ENCODE measurements around the gene MRPL20.
"Not testable (repeated sequence)": the region's sequence is repeated elsewhere in the genome, so short reads cannot be mapped to it uniquely, and the experiment has no call there.

The MRPL20 gene

DNA sequence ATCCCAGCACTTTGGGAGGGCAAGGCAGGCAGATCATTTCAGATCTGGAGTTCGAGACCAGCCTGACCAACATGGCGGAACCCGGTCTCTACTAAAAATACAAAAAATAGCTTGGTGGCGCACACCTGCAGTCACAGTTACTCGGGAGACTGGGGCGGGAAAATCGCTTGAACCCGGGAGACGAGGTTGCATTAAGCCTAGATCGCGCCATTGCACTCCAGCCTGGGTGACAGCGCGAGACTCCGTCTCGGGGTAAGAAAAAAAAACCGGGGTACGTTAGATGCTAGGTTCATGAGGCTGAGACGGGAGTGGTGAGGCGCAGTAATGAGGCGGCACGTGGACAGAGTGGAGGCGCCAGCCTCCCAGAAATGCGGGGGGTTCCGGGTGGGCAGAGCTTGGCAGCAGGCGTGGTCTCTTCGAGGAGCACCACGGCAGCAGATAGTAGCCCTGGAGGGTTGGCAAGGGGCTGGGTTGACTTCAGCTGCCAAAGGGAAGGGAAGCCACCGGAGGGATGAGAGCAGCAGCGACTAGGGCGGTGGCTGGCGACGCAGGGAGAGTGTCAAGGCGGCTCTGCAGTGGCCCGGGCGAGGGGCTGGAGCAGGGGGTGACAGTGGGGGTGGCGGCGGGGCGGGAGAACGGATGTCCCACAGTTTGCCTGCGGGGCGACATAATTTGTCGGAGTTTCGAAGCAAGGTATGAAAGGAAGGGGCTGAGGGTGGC lies 832 bp downstream of the MRPL20 start:
- DNase-seq (ENCODE audit: low spot score): no peak

DNA sequence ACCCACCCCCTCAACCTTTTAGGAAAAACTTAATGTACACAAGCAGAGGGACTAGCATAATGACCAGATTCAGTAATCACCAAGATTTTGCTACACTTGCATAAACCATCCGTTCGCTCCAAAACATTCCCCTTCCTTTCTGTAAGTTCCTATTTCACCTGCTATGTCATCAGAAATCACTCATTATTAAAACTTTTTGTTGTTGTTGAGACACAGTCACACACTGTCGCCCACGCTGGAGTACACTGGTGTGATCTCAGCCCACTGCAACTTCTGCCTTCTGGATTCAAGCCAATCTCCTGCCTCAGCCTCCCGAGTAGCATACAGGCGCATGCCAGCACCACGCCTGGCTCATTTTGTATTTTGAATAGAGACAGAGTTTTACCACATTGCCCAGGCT lies 3.4 kb downstream of the MRPL20 start:
- no peak for DNase-seq (ENCODE audit: low spot score)

DNA sequence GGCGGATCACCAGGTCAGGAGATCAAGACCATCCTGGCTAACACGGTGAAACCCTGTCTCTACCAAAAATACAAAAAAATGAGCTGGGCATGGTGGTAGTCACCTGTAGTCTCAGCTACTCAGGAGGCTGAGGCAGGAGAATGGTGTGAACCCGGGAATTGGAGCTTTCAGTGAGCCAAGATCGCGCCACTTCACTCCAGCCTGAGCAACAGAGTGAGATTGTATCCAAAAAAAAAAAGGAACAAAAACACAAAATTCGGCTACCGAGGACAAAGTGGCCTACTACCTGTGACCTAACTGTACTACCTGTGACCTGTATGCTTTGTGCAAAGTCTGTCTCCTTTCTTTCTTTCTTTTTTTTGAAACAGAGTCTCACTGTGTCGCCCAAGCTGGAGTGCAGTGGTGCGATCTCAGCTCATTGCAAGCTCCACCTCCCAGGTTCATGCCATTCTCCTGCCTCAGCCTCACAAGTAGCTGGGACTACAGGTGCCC lies 4.1 kb downstream of the MRPL20 start:
- not testable (repeated sequence) for DNase-seq (ENCODE audit: low spot score)

DNA sequence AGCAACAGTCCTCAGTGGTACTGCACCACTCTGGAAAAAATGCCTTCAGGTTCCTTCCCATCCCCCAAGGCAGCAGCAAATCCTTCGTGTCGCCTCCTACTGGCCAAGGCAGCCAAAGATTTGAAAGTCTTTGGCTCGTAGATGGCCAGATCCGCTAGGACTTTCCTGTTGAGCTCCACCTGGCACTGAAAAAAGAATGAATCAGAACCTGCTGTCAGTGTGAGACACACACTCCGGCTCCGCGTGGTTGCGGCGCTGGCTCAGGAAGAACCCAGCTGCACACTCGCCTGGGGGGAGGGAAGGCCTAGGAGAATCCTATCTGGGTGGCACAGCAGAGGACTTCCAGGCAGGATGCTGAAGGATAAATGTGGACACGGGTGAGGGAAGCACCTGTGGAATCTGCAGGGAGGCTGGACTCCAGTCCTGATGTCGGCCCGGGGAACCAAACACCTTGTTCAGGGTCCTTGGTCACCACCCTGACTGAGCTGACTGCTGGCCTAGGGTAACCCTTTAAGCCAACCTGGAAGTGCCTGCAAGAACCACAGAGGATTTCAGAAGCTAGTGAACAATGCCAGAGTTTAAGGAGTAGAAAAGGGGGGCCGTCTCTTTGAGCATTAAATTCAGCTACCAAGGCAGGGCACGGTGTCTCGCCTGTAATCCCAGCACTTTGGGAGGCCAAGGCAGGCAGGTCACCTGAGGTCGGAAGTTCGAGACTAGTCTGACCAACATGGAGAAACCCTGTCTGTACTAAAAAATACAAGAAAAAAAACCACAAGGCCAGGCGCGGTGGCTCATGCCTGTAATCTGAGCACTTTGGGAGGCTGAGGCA lies 4.8 kb downstream of the MRPL20 start:
- DNase-seq (ENCODE audit: low spot score): peak; percentile 76

DNA sequence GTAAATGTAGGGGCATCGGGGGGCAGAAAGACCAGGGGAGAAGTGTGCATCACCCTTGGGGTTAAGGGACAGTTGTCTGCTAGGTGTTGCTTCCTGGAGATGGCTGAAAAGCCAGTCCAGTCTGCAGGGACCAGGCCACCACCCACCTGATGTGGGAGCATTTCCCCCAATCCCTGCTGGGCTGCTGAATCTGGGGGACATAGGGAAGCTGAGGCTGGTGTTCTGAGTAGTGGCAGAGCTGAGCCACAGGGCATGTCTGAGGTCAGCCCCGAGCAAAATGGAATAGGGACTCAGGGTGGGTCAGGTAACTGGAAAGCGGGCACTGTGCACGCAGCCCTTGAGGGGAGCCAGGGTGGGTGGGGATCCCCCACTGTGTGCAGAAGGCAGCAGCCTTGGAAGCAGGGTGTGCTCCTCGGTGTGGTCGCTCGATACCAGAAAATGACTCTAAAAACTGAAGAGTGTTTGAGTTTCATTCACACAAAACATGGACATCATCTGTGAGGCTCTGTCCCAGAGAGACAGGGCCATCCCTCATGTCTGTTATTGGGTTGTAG lies 5.6 kb downstream of the MRPL20 start:
- no peak for DNase-seq (ENCODE audit: low spot score)

DNA sequence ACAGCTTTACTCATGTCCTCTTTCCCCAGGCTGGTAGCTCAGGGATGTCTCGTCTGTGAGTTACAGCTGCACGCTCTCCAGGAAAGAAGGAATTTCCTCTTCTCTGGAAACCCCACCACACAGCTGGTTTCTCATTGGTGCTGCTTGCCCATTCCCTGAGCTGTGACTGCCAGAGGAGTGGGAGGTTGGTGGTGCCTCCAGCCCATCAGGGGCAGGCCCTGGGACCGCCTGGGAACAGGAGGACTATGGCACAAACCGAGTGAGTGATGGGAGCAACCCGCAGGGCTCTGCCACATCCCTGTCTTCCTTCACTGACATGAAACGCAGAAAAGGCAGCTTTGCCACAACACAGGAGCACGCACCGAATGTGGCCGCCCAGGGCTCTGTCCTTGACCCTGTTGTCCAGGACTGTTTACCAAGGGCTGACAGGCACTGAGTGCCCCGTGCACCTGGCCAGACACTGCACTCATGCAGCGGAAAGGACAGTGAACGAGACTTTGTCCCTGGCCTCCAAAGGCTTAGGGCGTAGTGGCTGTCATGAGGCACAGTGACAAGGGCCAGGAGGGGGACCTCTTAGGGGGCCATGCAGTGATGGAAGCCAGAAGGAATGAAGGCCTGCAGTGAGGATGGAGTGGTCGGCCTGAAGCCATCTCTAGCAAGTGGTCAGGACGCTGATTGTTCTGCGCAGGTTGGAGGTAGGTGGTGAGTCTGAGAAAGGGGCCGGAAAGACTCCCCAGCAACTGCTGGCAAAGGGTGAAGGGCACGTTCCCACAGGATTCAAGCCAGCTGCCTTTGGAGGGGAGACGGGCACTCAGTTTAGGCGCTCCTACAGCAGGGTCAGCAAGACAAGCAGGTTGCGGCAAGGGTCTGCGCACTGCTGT lies 6.3 kb downstream of the MRPL20 start:
- peak; percentile 36 for DNase-seq (ENCODE audit: low spot score)

DNA sequence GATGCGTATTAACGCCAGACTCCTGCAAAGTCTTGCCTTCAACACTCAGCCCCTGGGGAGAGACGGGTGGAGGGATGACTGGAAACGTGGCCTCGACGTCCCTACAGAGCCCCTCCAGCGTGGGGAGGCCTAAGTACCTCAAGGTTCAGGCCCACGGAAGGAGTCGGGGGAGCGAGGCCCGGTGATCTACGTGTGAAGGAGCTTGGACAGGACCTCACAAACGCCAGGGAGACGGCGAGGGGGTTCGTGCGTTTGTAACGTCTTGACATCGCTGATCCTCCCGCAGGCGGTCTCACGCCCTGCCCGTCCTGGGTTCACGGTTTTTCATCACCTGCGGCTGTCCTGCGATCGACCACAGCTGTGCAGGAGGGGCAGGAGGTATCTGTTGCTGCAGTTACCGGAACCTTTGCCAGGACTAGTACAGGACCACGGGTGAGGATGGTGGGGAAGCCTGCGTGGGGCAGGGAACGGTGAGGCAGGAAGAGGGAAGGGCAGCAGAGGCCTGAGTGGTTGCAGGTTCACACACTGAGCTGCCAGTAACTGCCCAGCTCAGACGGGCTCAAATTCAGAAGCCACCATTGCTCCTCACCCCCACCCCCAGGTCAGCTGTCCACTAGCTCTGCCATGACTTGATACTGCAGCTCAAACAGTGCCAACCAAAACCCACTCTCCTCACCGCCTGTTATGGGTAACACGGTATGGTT lies 7.1 kb downstream of the MRPL20 start:
- no peak for DNase-seq (ENCODE audit: low spot score)

DNA sequence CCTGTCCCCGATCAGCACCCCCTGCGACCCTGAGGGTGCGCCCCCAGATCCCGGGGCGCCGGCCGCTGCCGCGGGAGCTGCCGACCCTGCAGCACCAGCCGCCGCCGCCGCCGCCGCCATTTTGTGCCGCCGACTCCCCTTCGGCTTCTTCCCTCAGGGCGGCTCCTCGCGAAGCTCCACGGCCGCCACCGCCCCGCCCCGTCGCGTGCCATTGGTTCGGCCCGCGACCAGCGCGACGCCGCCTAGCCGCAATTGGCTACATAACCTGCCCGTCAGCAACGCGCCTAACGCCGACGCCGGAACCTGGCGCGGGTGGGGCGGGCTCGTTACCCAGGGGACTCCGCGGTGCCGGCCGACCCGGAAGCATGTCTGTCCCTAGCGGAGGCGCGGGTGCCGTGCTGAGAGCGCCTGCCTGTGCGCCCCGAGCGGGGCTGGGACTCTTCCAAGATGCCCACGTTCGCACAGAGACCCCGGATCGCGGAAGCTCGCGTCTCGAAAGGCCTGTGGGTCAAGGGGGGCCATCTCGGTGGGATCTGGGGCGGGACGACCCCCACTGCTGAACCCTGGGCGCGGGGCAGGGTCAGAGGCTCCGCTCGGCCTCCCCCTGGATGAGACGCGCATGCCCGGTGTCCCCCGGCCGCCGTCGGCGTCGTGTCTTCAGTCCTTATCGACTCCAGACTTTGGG lies 7.8 kb downstream of the MRPL20 start, which contains the start of gene CCNL2:
TSS of gene CCNL2 (minus strand) at position 149 of the 685 bp plus-strand sequence. CDS start at position 120, 29 bp downstream.
- peak; percentile 97 for DNase-seq (ENCODE audit: low spot score)

DNA sequence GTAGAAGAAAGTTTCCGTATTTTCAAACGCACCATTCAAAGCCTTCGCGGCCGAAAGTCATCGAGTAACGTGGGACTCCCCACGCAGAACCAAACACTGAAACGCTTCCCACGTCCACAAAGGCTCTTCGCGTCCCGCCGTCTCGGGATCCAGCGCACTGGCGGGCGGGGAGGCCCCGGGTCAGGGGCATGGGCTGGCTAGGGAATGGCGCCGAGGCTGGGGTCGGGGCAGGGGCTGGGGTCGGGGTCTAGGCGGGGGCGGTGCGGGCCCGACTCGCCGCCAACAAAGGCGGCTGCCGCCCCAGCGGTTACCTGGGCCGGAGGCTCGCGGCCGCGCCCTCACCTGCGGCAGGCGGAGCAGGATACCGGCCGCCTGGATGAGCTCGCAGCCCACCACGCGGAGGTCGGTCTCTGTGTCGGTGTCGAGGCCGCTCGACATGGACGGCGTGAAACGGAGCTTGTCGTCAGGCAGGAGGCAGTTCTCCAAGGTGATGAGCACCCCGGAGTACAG lies 8.4 kb downstream of the MRPL20 start:
- DNase-seq (ENCODE audit: low spot score): no peak

DNA sequence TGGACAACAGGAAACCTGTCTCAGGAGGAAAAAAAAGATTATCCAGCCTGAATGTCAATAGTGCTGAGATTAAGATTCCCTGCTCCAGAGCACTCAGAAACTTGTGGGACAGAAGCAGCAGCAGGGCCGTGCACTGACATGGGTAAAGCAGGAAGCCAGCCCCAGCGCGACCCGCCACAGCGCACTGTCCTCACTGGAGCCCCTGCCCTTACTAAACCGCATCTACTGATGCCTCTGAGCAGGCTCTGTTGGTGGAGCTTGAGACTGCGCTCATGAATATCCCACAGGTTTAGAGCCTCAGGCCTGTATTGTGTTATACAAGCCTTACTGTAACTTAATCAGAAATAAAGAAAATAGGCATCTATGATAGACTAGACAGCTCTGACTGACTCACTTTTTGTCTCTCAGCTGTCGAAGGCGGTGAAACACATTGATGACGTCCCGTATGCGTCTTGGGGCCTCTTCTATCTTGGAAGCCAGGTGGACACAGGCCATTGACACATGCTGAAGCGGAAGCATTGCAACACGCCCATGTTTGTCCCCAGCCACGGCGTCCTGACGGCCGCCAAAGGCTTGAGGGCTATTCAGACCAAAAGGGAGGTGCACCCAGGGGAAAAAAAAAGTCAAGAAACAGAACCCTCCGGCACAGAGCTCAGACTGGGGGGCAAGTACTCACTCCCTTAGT lies 9.1 kb downstream of the MRPL20 start:
- no peak for DNase-seq (ENCODE audit: low spot score)

DNA sequence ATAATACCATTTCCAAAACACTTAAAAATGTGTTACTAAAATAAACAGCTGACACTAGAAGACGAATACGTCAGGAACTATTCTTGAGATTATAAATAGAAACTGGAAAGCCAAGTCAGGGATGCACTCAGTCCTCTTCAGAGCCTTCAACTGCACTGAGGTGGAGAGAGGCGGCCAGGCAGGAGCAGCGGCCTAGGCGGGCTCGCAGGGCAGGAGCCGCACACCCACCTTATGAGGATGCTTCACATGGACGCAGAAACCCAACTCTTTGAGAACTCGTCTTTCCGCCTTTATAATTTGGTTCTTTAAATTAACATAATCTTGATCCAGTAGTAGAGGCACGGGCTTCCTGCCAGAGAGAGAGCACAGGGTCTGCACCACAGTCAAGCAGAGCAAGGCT lies 11.9 kb downstream of the MRPL20 start:
- no peak for DNase-seq (ENCODE audit: low spot score)

DNA sequence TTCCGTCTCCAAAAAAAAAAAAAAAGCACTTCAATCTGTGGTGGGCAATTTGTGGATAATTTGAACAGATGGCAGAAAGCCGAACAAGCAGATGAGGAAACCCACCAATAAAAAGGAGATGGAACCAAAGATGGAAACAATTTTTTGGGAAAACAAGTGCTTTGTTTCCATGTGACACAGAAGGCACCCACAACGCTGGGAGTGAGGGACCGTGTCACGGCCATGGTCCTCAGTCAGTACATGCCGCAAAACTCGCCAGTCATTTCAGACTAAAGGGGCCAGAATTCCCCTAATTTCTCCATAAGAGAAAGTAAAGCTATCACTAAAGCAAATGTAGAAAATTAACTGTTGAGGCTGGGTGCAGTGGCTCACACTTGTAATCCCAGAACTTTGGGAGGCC lies 13.0 kb downstream of the MRPL20 start:
- no peak for DNase-seq (ENCODE audit: low spot score)

DNA sequence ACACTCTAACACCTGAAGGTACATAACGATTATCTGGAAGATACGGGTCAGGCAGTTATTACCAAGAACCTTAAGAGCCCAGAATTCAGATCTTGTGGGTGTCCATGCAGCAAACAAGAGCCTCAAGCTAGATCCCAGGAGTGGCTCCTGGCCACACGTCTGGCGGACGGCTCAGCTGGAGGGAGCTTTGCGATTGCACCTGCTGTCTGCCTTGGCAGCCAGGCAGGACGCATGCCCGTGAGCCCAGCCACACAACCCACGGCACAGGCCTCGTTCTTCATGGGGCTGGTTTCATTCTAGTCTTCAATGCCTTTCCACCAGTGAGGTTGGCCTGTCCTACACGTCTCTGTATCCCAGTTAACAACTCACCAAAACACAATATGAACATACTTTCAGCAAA lies 13.7 kb downstream of the MRPL20 start:
- no peak for DNase-seq (ENCODE audit: low spot score)

DNA sequence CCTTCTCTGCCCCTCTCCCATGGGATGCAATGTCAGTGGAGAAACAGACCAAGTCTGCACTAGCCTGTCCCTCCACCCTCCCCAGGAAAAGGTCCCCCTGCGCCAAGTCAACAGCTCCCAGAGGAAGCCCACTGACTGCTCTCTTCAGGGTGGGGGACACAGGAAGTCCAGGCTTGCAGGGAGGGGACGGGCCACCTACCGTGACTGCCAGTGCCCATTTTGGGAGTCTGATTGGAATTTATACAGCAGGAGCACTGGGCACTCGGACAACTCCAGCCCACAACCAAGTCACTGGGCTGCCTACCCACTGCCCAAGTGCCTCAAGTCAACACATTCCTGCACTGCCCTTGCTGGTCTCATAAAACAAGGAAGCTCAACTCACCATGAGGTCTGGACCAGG lies 14.1 kb downstream of the MRPL20 start:
- DNase-seq (ENCODE audit: low spot score): no peak

DNA sequence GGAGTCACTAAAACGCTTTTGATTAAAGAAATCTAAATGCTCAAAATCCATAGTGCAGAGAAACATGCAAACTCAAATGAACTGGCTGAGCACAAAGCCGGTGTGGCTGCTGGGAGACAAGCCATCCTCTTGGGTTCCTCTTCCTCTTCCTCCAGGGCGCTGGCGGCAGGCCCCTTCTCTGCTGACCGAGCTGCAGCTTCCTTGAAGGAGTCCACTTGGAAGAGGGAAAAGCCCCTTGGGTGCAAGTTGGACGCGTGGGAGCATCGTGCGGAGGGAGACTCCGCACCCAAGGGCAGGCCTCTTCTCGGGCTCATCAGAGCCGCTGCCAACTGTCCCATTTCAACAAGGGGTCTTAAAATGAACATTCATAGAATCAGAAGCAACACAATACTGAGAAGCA lies 15.9 kb downstream of the MRPL20 start:
- DNase-seq (ENCODE audit: low spot score): no peak

DNA sequence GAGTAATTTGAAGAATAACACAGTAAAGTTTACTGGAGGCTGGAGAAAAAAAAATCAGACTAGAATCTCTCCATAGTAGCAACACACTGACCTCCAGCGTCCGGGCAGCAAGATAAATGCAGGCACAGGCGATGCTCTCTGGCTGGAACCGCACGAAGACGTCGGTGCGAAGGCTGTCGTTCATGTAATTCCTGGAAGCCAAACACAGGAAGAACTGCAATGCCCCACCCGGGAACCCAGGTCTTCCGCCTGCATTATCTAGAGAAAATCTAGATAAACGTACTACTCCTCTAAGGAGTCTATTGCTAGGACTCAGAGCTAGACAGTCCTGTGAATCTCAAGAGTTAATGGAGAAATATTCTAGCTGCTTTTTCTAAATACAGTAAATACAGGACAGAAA lies 16.4 kb downstream of the MRPL20 start:
- no peak for DNase-seq (ENCODE audit: low spot score)

DNA sequence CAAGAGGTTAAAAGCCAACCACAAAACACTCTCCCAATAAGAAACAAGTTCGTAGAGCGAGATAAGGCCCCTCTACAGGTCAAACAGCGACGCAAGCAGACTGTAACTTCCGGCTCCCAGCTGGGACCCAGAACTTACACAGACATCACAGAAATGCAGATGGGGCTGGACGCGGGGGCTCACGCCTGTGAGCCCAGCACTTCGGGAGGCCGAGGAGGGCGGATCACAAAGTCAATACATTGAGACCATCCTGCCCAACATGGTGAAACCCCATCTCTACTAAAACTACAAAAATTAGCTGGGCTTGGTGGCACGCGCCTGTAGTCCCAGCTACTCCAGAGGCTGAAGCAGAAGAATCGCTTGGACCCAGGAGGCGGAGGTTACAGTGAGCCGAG lies 19.0 kb downstream of the MRPL20 start:
- no peak for DNase-seq (ENCODE audit: low spot score)

DNA sequence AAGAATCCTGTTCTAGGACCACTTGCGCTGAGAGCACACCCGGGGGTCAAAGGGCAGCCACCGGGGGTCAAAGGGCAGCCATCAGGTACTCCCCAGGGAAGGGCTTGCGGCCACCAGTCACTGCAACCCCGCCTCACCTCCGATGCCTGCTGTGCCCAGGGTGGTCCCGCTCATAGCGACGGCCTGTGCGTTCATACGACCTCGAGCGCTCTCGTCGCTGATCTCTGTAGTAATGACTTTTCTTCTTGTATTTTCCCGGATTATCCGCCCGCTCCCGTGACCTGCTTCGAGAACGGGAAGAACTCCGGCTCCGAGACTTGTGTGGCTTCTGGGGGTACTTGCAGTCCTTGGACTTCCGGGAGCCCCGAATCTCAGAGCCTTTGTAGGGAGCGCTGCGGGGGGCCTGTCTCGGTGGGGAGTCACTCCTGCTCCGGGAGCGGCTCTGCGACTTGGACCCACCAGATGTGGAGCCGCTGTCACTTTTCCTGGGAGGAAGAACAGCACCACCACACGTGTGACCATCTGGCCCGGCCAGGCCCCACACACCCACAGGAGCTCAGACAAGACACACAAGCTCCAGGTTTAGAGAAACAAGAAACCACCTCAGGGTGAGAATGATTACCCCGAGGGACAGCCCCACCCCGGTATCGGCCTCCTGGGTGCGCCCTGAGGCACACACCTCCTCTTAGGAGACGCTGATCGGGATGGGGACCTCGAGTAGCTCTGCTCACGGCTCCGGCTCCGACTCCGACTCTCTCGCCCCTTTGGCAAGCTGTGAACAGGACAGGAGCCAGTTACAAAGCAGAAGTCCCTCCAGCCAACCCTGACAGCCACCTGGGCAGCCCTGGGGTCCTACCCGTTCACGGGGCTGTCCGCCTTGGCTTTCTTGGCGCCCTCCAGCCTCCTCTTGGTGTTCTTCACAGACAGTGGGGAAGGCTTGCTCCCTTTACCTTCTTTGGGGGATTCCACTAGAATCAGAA lies 19.7 kb downstream of the MRPL20 start:
- DNase-seq (ENCODE audit: low spot score): no peak

DNA sequence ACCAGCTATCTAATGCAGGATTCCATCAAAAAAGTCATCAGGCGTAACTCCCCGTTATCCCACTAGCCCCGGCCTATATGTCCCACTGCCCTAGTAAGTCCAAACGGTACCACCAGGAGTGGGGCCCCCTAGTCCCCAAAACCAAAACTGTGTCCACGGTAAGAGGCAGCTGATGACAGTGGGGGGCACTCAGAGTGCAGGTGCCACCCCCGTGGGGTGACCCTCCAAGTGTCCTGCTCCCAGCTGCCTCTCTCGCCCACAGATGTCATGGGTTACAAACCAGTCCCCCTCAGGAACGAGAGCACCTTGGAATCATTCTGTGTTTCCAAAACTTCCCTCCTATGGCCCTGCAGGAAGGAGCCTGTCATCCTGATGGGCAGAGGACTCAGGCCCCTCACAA lies 21.2 kb downstream of the MRPL20 start:
- DNase-seq (ENCODE audit: low spot score): no peak

Data from kidney capillary endothelial cell (primary cell).